Liver (tissue), 3 donors: ENCODE results near the gene PELI1.

ENCODE experiments used
- EGR1 ChIP-seq, 2 donors: IDR thresholded peaks; 2 replicates each; pipeline ENCODE4 v1.6.1; 2016 to 2018; ENCODE audit warnings: antibody characterized with exemption in 2 of 2, low read depth in 2 of 2
- FOXA1 ChIP-seq: IDR thresholded peaks from 2 replicates; pipeline ENCODE4 v1.6.1; 2016; ENCODE audit warnings: antibody characterized with exemption
- GABPA ChIP-seq, 2 donors: IDR thresholded peaks in 1 of 2; conservative IDR thresholded peaks in 1 of 2; 2 replicates each; pipeline ENCODE4 v1.6.1; 2016; ENCODE audit warnings: antibody characterized with exemption in 2 of 2, mild to moderate bottlenecking in 1 of 2, moderate library complexity in 1 of 2
- JUND ChIP-seq, 2 donors: IDR thresholded peaks; 2 replicates each; pipeline ENCODE4 v1.6.1; 2016; ENCODE audit warnings: antibody characterized with exemption in 2 of 2
- REST ChIP-seq: IDR thresholded peaks from 2 replicates; pipeline ENCODE4 v1.6.1; 2016; ENCODE audit warnings: antibody characterized with exemption, mild to moderate bottlenecking
- TAF1 ChIP-seq: conservative IDR thresholded peaks from 2 replicates; pipeline ENCODE4 v1.6.1; 2016; ENCODE audit warnings: antibody characterized with exemption, mild to moderate bottlenecking
- TF ChIP-seq, protein P1 (sequence below): fragments of 150-350 bp; IDR thresholded peaks from 2 replicates; pipeline ENCODE4 v1.5.1; 2017; ENCODE audit warnings: improper control_type of control experiment, low read depth, low read length; ENCODE audit not compliant: missing input control
- TF ChIP-seq, protein P2 (sequence below): IDR thresholded peaks from 2 replicates; pipeline ENCODE4 v1.6.1; 2016; ENCODE audit warnings: antibody characterized with exemption
- TF ChIP-seq, protein P3 (sequence below): IDR thresholded peaks from 2 replicates; pipeline ENCODE4 v1.6.1; 2016; ENCODE audit warnings: antibody characterized with exemption
- TF ChIP-seq, protein P4 (sequence below): IDR thresholded peaks from 2 replicates; pipeline ENCODE4 v1.6.1; 2016; ENCODE audit warnings: antibody characterized with exemption
- donor health status: healthy.
- donor health status: healthy.

- TF ChIP-seq, protein P1, sequence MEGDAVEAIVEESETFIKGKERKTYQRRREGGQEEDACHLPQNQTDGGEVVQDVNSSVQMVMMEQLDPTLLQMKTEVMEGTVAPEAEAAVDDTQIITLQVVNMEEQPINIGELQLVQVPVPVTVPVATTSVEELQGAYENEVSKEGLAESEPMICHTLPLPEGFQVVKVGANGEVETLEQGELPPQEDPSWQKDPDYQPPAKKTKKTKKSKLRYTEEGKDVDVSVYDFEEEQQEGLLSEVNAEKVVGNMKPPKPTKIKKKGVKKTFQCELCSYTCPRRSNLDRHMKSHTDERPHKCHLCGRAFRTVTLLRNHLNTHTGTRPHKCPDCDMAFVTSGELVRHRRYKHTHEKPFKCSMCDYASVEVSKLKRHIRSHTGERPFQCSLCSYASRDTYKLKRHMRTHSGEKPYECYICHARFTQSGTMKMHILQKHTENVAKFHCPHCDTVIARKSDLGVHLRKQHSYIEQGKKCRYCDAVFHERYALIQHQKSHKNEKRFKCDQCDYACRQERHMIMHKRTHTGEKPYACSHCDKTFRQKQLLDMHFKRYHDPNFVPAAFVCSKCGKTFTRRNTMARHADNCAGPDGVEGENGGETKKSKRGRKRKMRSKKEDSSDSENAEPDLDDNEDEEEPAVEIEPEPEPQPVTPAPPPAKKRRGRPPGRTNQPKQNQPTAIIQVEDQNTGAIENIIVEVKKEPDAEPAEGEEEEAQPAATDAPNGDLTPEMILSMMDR: no peak
- TF ChIP-seq, protein P2, sequence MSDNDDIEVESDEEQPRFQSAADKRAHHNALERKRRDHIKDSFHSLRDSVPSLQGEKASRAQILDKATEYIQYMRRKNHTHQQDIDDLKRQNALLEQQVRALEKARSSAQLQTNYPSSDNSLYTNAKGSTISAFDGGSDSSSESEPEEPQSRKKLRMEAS: no peak
- TF ChIP-seq TAF1: no peak
- TF ChIP-seq, protein P3, sequence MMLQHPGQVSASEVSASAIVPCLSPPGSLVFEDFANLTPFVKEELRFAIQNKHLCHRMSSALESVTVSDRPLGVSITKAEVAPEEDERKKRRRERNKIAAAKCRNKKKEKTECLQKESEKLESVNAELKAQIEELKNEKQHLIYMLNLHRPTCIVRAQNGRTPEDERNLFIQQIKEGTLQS: no peak
- no peak for TF ChIP-seq FOXA1
- TF ChIP-seq JUND (IDR thresholded peaks at IDR 0.05): no peak
- TF ChIP-seq GABPA (IDR thresholded peaks at IDR 0.05 in 1 of 2, conservative IDR thresholded peaks at IDR 0.05 in 1 of 2): no peak
- TF ChIP-seq REST: no peak
- TF ChIP-seq, protein P4, sequence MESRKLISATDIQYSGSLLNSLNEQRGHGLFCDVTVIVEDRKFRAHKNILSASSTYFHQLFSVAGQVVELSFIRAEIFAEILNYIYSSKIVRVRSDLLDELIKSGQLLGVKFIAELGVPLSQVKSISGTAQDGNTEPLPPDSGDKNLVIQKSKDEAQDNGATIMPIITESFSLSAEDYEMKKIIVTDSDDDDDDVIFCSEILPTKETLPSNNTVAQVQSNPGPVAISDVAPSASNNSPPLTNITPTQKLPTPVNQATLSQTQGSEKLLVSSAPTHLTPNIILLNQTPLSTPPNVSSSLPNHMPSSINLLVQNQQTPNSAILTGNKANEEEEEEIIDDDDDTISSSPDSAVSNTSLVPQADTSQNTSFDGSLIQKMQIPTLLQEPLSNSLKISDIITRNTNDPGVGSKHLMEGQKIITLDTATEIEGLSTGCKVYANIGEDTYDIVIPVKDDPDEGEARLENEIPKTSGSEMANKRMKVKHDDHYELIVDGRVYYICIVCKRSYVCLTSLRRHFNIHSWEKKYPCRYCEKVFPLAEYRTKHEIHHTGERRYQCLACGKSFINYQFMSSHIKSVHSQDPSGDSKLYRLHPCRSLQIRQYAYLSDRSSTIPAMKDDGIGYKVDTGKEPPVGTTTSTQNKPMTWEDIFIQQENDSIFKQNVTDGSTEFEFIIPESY: no peak
- no peak for TF ChIP-seq EGR1 (IDR thresholded peaks at IDR 0.05; ENCODE audit: low read depth in 2 of 2)
Observed at GRCh38 chr2:64166212-64166611, 22.0 kb upstream of the PELI1 start.
